ENCODE measurements around the gene DNASE1L1. TPM values are rescaled to one million over a fixed set of nuclear protein-coding genes. Genes with fewer than 3 reads are reported as not detected.
A peak's percentile ranks its signal among the peaks of the same experiment; 100 is the strongest.

Gene DNASE1L1
- total RNA-seq, 1 experiment from 2014 or later = 16.2 TPM

GRCh38 chrX:154371017-154371788, 37.9 kb downstream of the DNASE1L1 start (continued):
- TF ChIP-seq AR (CRISPR knock-in tag; IDR thresholded peaks at IDR 0.05) (no peak), ZMAT4 (CRISPR knock-in tag; IDR thresholded peaks at IDR 0.05) (peak; percentile 65; the same call in 1 of the 2 replicates), NFATC4 (CRISPR knock-in tag; IDR thresholded peaks at IDR 0.05) (peak; percentile 74; the same call in 1 of the 2 replicates), E2F1 (CRISPR knock-in tag; IDR thresholded peaks at IDR 0.05) (no peak), FOXJ3 (CRISPR knock-in tag; IDR thresholded peaks at IDR 0.05; ENCODE audit: borderline replicate concordance) (no peak), ZNF671 (CRISPR knock-in tag; IDR thresholded peaks at IDR 0.05) (no peak), ZNF512 (CRISPR knock-in tag; IDR thresholded peaks at IDR 0.05; ENCODE audit: borderline replicate concordance) (no peak), GABPB1 (CRISPR knock-in tag; IDR thresholded peaks at IDR 0.05) (no peak), GTF2I (CRISPR knock-in tag; conservative IDR thresholded peaks at IDR 0.05) (no peak), SP1 (CRISPR knock-in tag; conservative IDR thresholded peaks at IDR 0.05) (peak; percentile 93), PREB (CRISPR knock-in tag; IDR thresholded peaks at IDR 0.05; ENCODE audit: borderline replicate concordance) (no peak), FOXP1 (CRISPR knock-in tag; IDR thresholded peaks at IDR 0.05; ENCODE audit: borderline replicate concordance) (peak; percentile 37), OVOL2 (CRISPR knock-in tag; IDR thresholded peaks at IDR 0.05; ENCODE audit: borderline replicate concordance) (no peak), ZNF416 (CRISPR knock-in tag; IDR thresholded peaks at IDR 0.05) (peak; percentile 80; the same call in 1 of the 2 replicates), SMAD4 (CRISPR knock-in tag; IDR thresholded peaks at IDR 0.05) (no peak), ZNF263 (CRISPR knock-in tag; IDR thresholded peaks at IDR 0.05; ENCODE audit: low read depth) (no peak)

- Mint-ChIP-seq H3K4me1 (peaks cover 11% of the 10 kb centered on the region), H3K9me3 (no peaks in the 10 kb centered on the region), H3K4me3 (peak overlapping the region; percentile 92), H3K27ac (peak overlapping the region; percentile 97; the same call in 1 of the 2 replicates), H3K36me3 (peaks cover 21% of the 10 kb centered on the region), H3K27me3 (ENCODE audit: low read depth) (peaks cover 6% of the 10 kb centered on the region)
- ChIA-PET POLR2A (interaction anchor here (0.6 to 1.5 kb wide), 7 partner anchors 9 to 442 kb away, joined by 3 to 13 read pairs (median 5); partner anchors contain the start of genes EMD, RPL10 and SLC10A3), CTCF (no interaction called here)
- DNase-seq (ENCODE audit: low spot score) (no peak), ATAC-seq (no peak)
- no peak for TF ChIP-seq RELA (CRISPR knock-in tag; IDR thresholded peaks at IDR 0.05; ENCODE audit: borderline replicate concordance)
- TF ChIP-seq E2F4 (CRISPR knock-in tag; IDR thresholded peaks at IDR 0.05; ENCODE audit: borderline replicate concordance, low read depth) = peak; percentile 46; the same call in 1 of the 2 replicates
- no peak for TF ChIP-seq AFF4 (CRISPR knock-in tag; IDR thresholded peaks at IDR 0.05; ENCODE audit: borderline replicate concordance)
- 0 out of 2 replicates have a peak, but pooled peaks have one; percentile 2 for TF ChIP-seq USF1 (CRISPR knock-in tag; IDR thresholded peaks at IDR 0.05)
- TF ChIP-seq SMAD4 (CRISPR knock-in tag; IDR thresholded peaks at IDR 0.05) = no peak
Measured at GRCh38 chrX:154370300-154371016, 38.6 kb downstream of the DNASE1L1 start.

All from WTC11 (cell line).